Midbrain (tissue), 1 donor: ENCODE results near the gene LINC01488.

Source experiments
- DNase-seq: peaks from one replicate; lab custom pipeline; 2025; lab: John Stamatoyannopoulos, UW

LINC01488 gene

DNA sequence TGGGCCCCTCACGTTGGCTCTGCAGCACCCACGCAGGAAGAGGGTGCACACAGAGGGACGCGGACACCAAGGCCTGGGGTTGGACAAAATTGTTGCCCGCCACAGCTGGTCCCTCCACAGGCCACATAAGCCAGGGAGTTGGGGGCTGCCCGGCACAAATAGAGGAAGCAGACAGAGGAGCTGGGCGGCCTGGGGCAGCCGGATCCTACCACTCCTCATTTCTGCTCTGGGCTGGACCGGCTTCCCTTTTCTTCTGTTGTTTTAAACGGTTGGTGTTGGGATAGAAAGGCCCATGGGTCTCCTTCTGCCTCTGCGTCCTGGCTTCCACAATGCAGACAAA lies 36.4 kb upstream of the LINC01488 start:
- no peak for DNase-seq

DNA sequence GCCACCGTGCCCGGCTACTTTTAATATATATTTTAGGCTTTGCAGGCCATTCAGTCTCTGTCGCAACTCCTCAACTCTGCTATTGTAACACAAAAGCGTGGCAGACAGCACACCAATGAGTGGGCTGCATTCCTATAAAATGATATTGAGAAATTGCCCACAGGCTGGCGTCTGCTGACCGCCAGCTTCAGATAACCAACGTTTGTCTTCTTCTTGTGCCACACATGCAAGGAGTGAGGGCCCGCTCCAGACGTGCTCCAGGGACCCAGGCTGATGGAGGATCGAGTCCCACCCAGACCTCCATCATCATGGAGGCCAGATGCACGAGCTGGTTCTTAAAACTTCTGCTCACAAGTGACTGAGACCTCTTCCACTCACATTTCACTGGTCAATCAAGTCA lies 35.4 kb upstream of the LINC01488 start:
- DNase-seq = no peak

DNA sequence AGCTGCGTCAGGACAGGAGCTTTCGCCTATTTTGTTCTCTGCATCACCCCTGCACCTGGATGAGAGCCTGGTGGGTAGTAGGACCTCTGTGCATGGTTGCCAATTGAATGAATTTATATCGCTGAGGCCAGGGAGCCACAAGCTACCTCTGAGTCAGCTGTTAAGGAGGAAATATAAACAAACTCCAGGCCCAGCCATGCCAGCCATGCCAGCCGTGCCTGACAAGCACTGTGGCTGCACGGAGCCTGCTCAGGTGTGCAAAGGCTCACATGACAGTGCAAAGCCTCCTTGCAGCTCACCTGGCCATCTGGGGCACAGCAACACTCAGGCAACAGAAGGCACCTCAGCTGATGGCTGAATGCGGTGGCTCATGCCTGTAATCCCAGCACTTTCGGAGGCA lies 33.7 kb upstream of the LINC01488 start:
- no peak for DNase-seq

DNA sequence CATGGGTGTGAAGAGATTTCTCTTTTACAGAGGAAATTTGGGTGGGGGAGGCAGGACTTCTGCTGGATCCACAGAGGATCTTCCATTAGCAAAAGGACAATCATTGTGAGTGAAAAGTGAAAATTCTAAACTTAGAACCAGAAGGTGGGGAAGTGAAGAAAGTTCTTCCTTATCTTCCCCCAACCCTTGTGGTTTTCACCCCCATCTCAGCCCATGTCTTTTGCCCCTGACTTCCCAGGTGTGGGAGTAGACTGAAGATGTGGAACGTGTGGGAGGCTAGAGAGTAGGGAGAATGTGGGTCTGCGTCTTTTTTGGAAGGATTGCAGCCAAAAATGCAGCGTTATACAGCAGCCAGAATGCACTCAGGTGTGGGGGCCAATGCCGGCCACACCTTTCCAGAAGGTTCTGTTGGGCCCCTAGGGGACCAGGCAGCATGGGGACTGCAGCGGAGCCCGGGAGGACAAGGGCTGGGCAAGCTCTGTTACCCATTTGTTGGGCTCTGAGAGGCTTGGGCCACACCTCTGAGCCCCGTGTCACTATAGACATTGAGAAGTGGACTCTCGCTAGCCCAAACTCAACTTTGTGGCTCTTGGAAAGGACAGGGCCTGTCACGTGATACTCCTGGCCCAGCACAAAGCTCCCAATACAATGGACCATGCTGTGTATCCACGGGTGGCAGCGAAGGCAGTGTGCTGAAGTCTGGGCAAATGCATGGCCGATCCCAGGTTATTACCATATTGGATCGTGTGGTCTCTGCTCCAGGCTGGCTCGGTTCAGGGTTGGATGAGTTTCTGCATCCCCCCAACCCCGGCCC lies 32.8 kb upstream of the LINC01488 start:
- DNase-seq = no peak

DNA sequence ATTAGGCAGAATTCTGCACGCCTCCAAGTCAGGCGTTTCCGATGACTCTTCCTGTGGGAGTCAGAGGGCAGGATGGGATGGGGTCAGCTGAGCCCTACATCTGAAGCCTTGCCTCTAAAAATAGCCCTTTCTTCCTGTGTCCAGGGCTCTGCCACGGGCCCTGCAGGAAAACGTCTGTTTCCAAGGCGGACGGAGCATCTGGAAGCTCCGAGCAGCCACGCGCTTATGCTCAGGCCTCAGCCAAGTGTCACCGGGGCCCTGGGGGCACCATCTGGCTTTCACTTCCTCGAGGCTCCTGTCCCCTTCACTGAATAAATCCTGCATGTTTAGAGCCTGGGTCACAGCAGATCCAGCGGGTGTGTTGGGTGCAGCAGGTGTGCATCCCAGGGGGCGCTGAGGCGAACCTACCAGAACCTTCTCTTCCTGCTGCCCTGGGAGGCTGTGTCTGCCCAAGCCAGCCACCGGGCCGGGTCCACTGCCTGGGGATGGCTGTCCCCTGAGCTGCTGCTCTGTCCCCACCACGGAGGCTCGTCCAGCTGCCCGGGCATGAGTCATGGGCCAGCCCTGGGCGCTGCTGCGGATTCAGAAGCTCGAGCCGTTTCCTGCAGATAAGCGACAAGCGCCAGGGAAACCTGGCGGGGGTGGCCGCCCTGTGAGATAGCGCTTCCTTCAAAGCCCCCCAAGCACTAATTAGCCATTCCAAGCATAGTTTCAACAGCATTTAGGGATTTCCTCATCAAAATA lies 32.0 kb upstream of the LINC01488 start:
- DNase-seq = no peak

DNA sequence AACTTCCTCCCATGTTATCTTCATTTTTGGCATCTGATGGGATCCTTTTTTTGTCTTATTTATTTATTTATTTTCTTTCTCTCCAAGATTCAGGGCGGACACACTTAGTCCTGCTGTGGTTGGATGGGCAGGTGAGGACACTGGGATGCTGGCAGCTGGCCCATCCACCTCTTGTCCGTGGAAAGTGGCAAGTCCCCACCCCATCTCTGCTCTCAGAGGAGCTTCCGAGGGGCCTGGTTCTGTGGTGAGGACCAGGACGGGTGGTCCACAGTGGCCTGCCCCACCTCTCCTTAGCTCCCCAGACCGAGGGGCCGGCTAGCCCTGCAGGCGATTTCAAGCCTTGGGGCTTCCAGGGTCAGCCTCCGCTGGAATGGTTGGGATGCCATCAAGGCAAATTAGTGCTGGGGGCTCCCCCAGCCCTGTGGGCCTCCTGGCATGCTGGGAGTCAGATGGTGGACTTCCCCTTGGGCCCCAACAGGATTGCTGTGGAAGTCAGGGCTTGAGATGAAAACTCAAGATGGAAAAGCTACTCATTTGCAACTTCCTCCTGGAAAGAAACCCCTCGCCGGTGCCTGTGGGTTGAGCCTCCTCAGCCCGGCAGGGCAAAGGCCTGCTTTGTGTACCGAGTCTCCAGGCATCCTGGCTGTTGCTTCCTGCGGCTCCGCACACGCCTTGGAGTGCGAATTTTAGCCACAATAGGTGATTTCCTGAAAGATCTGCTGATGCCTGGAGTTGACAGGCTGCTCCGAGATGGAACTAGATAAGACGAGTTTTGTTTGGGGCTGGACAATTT lies 31.2 kb upstream of the LINC01488 start:
- DNase-seq = no peak

DNA sequence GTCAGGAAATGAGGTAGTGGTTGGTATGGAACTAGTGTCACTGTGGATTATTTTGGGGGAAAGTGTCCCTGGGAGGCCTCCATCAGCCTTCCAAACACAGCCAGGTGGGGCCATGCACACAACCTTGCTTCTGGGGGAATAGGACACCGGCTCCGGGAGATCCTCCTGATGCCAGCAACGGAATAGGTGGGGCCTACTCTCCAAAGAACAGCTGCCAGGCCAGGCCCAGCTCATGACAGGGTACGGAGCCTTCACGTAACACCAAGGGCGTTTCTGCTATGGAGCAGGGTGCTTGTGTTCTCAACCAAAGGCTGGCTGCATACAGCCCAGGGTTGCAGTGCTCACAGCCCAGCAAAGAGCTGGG lies 30.6 kb upstream of the LINC01488 start:
- DNase-seq = no peak

DNA sequence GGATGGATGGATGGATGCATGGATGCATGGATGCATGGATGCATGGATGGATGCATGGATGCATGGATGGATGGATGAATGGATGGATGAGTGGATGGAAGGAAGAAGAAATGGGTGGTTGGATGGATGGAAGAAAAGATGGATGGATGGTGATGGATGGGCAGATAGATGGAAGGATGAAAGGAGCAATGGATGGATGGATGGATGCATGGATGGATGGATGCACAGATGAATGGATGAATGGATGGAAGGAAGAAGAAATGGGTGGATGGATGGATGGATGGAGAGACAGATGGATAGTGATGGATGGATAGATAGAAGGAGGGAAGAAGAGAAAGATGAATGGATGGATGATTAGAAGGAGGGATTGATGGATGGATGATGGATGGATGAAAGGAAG lies 30.2 kb upstream of the LINC01488 start:
- no peak for DNase-seq

DNA sequence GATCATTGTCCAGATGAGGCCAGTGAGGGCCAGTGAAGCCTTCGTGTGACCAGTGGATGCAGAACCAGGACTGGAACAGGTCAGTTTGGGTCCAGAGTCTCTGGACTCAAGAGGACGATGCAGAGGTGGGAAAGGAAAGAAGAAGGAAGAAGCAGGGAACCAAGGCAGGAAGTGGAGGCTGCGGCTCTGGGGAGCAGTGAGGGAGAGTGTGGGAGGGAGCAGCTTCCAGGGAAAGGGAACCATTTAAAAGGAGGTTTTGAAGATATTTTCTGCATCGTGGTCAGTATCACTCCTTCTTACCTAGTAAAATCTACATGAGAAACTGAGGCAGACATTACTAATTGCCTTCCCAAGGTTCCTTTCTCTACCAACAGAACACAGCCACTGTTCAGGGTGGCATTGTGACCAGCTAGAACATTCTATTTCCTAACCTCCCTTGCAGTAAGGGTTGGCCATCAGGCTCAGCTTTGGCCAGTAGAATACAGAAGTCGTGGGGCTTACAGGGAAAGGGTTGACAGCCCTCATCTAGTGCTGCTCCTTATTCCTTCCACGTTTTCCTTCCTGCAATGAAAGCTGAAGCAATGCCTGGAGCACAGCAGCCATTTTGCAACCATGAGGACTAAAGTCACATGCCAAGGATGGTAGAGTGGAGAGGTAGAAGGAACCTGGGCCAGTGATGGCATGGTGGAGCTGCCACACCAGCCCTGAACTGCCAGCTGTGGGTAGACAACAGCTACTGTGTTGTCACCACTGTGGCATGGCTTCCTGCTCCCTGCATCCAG lies 29.1 kb upstream of the LINC01488 start:
- DNase-seq = no peak

DNA sequence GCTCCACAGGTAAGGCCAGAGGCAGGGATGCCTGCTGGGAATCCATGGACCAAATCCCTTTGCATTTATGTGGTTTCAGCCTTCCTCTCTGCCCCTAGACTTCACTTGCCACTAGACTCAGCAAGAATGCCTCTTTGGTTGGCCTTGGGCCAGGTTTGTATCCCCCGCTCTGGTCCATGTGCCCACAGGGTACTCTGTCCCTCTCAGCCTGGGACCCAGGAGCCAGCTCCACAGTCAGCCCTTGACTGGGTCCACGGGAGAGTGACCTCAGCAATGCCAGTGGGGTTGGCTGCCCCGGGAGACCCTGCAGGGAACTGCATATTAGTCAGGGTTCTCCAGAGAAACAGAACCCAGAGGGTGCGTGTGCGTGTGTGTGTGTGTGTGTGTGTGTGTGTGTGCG lies 28.3 kb upstream of the LINC01488 start:
- no peak for DNase-seq

DNA sequence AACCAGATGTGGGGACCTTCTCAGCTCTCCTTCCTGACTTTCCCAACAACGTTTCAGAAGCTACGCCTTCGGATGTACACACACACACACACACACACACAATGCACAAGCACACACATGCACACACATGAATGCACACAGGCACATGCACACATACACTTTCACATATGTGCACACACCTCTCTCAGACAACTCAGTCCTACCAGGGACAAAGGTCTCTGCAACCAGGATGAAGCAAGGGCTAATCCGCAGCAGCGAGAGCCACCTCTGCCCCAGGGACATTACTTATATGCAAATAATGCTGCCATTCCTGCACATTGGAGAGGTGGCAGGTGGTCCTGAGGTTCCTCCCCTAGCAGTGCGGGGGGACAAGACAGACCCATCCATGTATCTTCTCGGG lies 27.4 kb upstream of the LINC01488 start:
- DNase-seq = no peak

DNA sequence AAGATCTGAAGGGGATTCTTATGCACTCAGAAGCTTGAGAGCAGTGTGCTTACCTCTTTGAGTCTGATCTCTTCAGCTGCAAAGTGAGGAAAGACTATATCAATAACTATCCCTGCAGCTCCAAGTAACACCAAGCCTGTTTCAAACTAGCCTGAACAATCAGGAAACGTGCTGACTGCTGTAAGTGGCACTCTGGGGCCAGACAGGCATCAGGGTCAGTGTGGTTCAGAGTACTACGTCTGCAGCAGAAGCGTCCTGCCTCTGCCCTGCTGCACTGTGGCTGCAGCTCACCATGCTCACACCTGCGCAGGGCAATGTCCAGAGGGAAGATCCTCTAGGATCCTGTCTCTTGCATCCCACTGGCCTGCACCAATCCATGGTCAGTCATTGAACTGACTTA lies 25.5 kb upstream of the LINC01488 start:
- DNase-seq = no peak

DNA sequence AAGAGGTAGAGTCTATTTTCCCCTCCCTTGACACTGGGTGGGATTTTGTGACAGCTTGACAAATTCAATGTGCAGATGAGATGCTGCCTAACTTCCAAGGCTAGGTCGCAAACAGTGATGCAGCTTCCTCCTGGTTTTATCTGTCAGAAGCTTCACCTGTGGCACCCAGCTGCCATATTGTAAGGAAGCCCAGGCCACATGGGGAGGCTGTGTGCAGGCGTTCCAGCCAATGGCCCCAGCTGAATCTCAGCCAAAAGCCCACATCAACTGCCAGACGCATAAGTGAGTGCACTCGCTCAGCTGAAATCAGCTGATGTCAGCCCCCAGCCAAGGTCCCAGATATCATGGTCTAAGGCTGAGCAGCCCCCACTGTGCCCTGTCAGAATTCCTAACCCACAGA lies 24.8 kb upstream of the LINC01488 start:
- no peak for DNase-seq

DNA sequence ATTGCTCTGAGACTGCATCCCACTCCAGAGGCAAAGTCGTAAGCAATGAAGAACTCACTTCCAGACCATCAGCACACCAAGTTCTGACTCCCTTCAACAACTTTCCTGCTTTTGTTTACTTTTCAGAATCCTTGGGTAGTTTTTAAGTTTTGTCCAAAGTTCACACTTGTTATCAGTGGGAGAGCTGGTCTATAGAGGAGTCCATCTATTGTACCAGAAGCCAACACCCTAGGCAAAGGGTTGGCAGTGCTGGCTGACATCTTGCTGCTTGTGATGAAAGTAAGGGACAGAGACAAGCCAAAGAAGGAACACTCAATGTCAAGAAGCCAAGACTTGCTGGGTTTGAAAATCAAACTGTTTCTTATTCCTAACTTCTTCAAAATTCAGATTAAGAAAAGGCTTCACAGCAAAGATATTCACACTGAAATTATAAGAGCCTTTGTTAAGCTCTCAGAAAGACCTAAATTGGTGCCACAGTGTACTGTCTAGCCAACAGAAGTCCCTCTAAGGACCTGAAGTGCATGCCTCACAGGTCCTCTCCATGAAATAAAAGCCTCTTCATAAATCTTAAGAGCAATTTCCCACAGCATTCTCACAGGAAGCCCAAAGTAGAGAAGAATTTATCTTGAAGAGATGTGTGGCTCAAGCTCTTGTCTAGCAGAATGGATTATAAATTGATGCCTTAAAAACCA lies 21.5 kb upstream of the LINC01488 start:
- no peak for DNase-seq

DNA sequence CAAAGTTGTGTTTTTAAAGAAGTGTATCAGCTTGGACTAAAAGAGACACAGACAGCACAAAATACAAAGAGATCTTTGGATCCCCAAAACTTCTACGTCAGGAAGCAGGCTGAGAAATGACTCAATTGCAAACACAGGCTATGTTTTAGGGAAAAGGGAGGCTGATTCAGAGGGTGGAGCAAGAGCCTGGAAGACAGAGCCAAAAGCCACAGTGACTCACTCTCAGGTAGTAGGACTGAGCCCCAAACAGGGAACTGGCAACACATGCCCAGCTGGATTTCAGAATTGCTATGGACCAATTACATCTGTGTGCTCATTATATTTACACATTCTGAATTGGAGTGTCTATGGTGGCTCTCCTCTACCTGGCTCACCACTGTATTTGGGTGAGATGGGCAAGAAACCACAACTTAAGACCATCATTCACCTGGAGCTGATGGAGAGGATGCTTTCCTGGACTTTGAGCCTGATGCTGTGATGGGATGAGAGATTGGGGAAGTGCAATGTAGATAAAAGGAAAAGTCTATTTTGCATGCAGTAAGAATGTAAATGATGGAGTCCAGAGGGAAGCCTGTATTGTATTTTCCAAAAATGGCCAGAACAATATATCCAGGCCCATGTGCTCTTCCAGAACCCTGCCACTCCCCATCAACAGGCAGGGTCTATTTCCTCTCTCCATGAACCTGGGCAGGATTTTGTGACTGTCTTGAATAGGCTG lies 20.8 kb upstream of the LINC01488 start:
- no peak for DNase-seq

DNA sequence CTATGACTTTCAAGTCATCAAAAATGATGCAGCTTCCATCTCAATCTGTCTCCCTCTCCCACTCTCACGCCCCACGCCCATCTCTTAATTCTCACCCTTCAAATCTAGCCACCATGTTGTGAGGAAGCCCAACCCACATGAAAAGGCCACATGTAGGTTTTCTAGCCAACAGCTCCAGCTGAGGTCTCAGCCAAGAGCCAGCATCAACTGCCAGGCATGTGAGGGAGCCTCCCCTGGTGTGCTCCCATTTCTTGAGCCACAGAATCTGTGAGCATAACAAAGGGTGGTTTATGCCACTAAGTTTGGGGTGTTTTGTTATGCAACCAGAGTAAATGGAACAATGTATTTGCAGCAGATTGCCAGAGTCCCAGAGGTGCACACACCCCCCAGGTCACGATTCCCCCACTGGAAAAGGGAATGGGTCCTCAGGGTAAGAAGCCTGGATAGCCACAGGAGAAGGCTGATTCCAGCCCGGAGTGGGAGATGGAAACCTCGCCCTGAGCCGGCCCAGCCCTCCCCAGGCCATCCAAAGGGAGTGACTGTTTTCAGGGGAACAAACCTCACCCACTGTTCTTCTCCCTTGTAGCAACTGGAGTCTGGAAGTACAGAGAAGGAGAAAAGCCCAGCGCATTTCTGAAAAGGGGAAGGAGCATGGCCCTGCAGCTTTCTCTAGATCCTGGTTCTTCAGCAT lies 20.0 kb upstream of the LINC01488 start:
- DNase-seq = no peak

DNA sequence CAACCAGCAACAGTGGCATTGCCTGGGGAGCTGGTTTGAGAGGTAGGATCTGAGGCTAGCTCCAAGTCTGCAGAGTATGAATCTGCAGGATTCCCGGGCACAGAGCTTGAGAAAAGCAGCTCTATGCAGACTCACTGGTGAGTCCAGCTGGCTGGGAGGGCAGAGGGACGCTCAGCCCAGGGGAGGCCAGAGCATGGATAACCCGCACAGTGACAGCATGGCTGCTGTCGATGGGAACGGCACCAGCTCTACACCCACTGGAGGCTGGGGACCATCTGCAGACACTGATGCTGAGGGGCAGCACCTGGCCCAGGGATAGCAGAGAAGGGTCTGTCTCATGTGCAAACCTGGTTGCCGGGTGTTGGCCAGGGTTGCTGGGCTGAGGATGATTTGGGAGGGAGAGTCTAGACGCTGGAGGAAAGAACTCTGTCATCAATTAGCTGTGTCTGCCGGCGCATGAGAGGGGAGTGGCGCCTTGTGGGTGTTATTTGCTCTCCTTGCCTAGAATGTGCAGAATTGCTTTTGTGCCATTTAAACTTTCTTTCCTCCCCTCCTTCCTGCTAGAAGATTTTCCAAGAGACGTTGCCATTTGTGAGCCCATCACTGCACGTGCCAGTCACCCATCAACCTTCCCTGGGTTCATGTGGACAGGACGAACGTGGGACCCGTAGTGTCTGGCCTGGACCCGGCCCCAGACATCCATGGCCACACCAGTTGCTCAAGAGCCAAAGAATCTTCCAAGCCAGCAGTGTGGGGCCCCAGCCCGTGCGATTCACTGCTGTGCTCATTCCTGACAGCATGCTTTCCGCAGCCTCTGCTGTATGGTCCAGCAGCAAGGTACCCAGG lies 19.1 kb upstream of the LINC01488 start:
- DNase-seq = no peak

DNA sequence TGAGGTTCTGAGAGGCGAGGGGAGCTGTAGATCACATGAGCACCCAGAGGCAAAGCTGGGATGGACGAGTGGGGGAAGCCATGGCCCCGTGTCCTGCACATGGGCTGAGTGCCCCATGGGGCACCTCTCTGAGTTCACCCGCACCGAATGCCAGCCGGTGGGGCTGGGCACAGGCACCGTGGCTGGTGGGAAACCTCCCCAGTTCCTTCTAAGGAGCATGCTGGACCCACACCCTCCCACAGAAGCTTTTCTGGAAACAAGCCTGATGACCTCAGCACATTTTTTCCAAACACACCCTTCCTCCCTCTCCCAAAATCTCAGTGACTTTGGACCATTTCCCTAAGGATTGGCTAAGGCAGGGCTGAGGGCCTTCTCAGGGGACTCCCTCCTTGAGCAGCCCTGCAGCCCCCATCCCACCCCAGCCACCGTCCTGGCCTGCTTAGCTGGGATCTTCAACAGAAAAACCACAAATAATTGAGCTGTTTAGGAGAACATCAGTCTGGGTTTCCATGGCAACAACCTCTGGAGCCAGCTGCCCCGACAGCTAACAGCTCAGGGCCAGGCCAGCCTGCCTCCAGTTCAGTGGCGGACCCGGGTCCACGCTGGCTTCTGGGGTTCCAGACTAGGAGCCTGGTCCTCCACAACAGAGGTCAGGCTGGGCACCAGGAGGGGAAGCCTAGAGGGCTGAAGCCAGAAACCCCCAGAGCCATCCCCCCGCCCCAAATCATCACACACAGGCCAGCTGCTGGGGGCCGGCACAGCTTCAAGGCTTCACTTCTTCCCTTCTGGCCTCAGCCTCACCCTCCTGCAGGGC lies 18.1 kb upstream of the LINC01488 start:
- no peak for DNase-seq
